ENCODE results near the gene TP73.

Gene TP73

DNA sequence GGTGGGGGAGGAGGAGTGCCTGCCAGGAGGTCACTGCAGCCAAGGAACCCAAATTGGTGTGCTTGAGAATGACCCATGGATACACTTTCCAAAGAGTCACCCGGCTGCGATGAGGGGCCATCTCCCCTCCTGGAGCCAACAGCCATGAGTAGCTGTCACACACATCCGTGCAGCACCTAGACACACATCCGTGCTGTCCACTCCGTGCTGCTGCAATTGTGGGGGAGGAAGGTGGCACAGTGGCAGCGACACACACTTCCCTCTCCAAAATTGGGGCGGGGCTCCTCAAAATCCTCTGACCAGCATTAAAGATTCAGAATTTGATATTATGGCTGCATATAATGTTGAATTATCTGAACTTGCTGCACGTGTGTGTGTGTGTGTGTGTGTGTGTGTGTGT is 15.8 kb downstream of the TP73 start:
- TF ChIP-seq, protein P1, sequence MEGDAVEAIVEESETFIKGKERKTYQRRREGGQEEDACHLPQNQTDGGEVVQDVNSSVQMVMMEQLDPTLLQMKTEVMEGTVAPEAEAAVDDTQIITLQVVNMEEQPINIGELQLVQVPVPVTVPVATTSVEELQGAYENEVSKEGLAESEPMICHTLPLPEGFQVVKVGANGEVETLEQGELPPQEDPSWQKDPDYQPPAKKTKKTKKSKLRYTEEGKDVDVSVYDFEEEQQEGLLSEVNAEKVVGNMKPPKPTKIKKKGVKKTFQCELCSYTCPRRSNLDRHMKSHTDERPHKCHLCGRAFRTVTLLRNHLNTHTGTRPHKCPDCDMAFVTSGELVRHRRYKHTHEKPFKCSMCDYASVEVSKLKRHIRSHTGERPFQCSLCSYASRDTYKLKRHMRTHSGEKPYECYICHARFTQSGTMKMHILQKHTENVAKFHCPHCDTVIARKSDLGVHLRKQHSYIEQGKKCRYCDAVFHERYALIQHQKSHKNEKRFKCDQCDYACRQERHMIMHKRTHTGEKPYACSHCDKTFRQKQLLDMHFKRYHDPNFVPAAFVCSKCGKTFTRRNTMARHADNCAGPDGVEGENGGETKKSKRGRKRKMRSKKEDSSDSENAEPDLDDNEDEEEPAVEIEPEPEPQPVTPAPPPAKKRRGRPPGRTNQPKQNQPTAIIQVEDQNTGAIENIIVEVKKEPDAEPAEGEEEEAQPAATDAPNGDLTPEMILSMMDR (IDR thresholded peaks at IDR 0.05; ENCODE audit: low read depth, low read length, missing control alignments) = no peak
- in situ Hi-C loops (cut with HindIII; ENCODE audit: low sequenced_read_pairs) = no loop called here
- no peak for DNase-seq (ENCODE audit: low read depth)
- H3K4me3 ChIP-seq (ENCODE audit: low read depth, low read length) = no peak overlapping the region

GRCh38 chr1:3668585-3669300 is 16.4 kb downstream of the TP73 start:
- no peak overlapping the region for H3K4me3 ChIP-seq (ENCODE audit: low read depth, low read length)
- in situ Hi-C loops (cut with HindIII; ENCODE audit: low sequenced_read_pairs) = no loop called here
- DNase-seq (ENCODE audit: low read depth) = no peak
- TF ChIP-seq, protein P1 (IDR thresholded peaks at IDR 0.05; ENCODE audit: low read depth, low read length, missing control alignments) = no peak

DNA sequence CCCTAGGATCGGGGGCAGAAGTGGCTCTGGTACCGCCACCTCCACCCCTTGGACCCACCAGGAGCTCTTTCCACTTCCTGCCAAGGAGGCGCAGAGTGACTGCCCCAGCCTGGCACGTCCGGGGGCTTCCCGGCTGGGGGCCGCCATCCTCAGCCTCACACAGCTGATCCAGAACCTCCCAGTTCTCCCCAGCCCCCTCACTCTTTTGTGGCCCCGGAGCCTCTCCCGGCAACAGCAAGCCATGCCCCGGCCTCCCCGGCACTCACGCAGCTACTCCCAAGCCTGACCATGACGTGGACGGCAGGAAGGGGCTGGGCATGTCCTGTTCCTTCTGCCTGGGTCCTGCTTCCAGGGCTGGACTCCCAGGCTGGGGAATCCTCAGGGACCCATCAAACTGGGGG is 17.1 kb downstream of the TP73 start:
- no peak overlapping the region for H3K4me3 ChIP-seq (ENCODE audit: low read depth, low read length)
- TF ChIP-seq, protein P1 (IDR thresholded peaks at IDR 0.05; ENCODE audit: low read depth, low read length, missing control alignments) = no peak
- no peak for DNase-seq (ENCODE audit: low read depth)
- in situ Hi-C loops (cut with HindIII; ENCODE audit: low sequenced_read_pairs) = no loop called here

GRCh38 chr1:3669971-3670431 is 17.7 kb downstream of the TP73 start:
- no peak overlapping the region for H3K4me3 ChIP-seq (ENCODE audit: low read depth, low read length)
- TF ChIP-seq, protein P1 (IDR thresholded peaks at IDR 0.05; ENCODE audit: low read depth, low read length, missing control alignments) = no peak
- DNase-seq (ENCODE audit: low read depth) = no peak
- in situ Hi-C loops (cut with HindIII; ENCODE audit: low sequenced_read_pairs) = no loop called here

DNA sequence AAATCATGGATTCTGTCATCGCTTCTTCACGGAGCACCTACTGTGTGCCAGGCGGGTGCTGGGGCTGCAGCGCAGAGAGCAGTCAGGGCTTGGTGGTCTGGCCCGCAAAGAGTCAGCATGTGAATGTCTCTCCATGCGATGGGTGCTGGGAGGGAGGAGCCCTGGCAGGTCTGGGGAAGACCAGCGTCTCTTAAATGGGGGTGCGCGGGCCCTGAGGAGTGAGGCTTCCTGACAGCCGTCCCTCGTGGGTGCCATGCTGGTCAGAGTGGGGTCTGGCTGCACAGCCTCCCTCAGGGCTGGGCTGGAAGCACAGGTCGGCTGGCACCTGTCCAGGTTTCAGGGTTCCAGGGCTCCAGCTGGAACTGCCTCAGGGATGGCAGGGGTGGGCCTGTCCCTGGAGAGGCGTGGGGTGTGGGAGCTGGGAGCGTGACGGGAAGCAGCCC is 18.5 kb downstream of the TP73 start:
- TF ChIP-seq, protein P1 (IDR thresholded peaks at IDR 0.05; ENCODE audit: low read depth, low read length, missing control alignments) = no peak
- DNase-seq (ENCODE audit: low read depth) = no peak
- no peak overlapping the region for H3K4me3 ChIP-seq (ENCODE audit: low read depth, low read length)
- in situ Hi-C loops (cut with HindIII; ENCODE audit: low sequenced_read_pairs) = no loop called here

- DNase-seq (ENCODE audit: low read depth) = no peak
- no peak overlapping the region for H3K4me3 ChIP-seq (ENCODE audit: low read depth, low read length)
- in situ Hi-C loops (cut with HindIII; ENCODE audit: low sequenced_read_pairs) = no loop called here
- TF ChIP-seq, protein P1 (IDR thresholded peaks at IDR 0.05; ENCODE audit: low read depth, low read length, missing control alignments) = no peak
Observed at GRCh38 chr1:3671371-3672180, 19.3 kb downstream of the TP73 start.
